Hepatocyte (in vitro differentiated cells): ENCODE data around the gene PRPF39. TPM values are rescaled to one million over a fixed set of nuclear protein-coding genes. Genes with fewer than 3 reads are reported as not detected.

ENCODE experiments used
- DNase-seq: peaks from one replicate; pipeline ENCODE4 v3.0.0-alpha.2; 2016; ENCODE audit warnings: low spot score
- H2AFZ ChIP-seq: fragments of 200-600 bp; sonication (generic); 2 replicates; pipeline ENCODE4 v1.6.0; 2016; ENCODE audit warnings: antibody characterized with exemption, mild to moderate bottlenecking
- H3K27ac ChIP-seq: fragments of 200-600 bp; sonication (generic); 2 replicates; pipeline ENCODE4 v1.5.1; 2016; ENCODE audit warnings: mild to moderate bottlenecking
- H3K27me3 ChIP-seq: fragments of 200-600 bp; sonication (generic); 2 replicates; pipeline ENCODE4 v1.6.1; 2016
- H3K36me3 ChIP-seq: fragments of 200-600 bp; sonication (generic); replicated peaks from 2 replicates; pipeline ENCODE4 v1.5.1; 2016; ENCODE audit warnings: low read depth; ENCODE audit not compliant: insufficient read depth
- H3K4me1 ChIP-seq: fragments of 200-600 bp; sonication (generic); 2 replicates; pipeline ENCODE4 v1.5.1; 2016; ENCODE audit warnings: mild to moderate bottlenecking, moderate library complexity; ENCODE audit not compliant: insufficient read depth
- H3K4me2 ChIP-seq: fragments of 200-600 bp; sonication (generic); 2 replicates; pipeline ENCODE4 v1.6.0; 2016
- H3K4me3 ChIP-seq: fragments of 200-600 bp; sonication (generic); 2 replicates; pipeline ENCODE4 v1.5.1; 2016; ENCODE audit warnings: mild to moderate bottlenecking
- H3K79me2 ChIP-seq: fragments of 200-600 bp; sonication (generic); 2 replicates; pipeline ENCODE4 v1.6.0; 2017; ENCODE audit warnings: mild to moderate bottlenecking
- H3K9me2 ChIP-seq: fragments of 200-600 bp; sonication (generic); replicated peaks from 2 replicates; pipeline ENCODE4 v1.6.0; 2017; ENCODE audit warnings: mild to moderate bottlenecking; ENCODE audit not compliant: insufficient read depth
- H3K9me3 ChIP-seq: fragments of 200-600 bp; sonication (generic); 2 replicates; pipeline ENCODE4 v1.5.1; 2016; ENCODE audit warnings: low read depth, mild to moderate bottlenecking
- H4K20me1 ChIP-seq: fragments of 200-600 bp; sonication (generic); 2 replicates; pipeline ENCODE4 v1.6.0; 2016; ENCODE audit warnings: mild to moderate bottlenecking; ENCODE audit not compliant: insufficient read depth, poor library complexity, severe bottlenecking
- CTCF ChIP-seq: fragments of 200-600 bp; sonication (generic); IDR thresholded peaks from 2 replicates; pipeline ENCODE4 v1.5.1; 2016; ENCODE audit warnings: antibody characterized with exemption, mild to moderate bottlenecking; ENCODE audit not compliant: poor library complexity
- EZH2 ChIP-seq: fragments of 200-600 bp; sonication (generic); IDR thresholded peaks from 2 replicates; pipeline ENCODE4 v1.6.1; 2016; ENCODE audit warnings: antibody characterized with exemption, mild to moderate bottlenecking, borderline replicate concordance
- EZH2phosphoT487 ChIP-seq: fragments of 200-600 bp; sonication (generic); IDR thresholded peaks from one replicate; pipeline ENCODE4 v1.6.1; 2018; ENCODE audit warnings: antibody characterized with exemption, mild to moderate bottlenecking, low read depth, moderate library complexity; ENCODE audit not compliant: unreplicated experiment, severe bottlenecking
- WGBS: methylation state at CpG from one replicate; pipeline ENCODE4 v1.1.6; 2016; ENCODE audit warnings: low lambda C conversion rate; ENCODE audit errors: missing lambda C conversion rate; 5-methylcytosine and 5-hydroxymethylcytosine counted together
- polyA plus RNA-seq: library from polyadenylated mRNA; unstranded; fragments of >200 nt; fragmentation: Nextera tagmentation; extraction: Ambion mirVana; gene quantifications from 2 replicates; pipeline ENCODE4 v1.2.1, GENCODE V29; 2016
- total RNA-seq: library from RNA; depleted of rRNA; stranded (reverse); fragments of >200 nt; gene quantifications from 2 replicates; pipeline ENCODE4 v1.2.3, GENCODE V29; 2014

Gene PRPF39
- total and polyA plus RNA-seq, 2 experiments from 2014 or later: 18.2 to 38.9 TPM

GRCh38 chr14:45091710-45092109 is 7.8 kb downstream of the PRPF39 start:
- H3K27ac ChIP-seq: no peak overlapping the region
- no peak for DNase-seq
- TF ChIP-seq CTCF (no peak), EZH2phosphoT487 (no peak), EZH2 (no peak)
- WGBS: 95% methylated on average over 2 of the region's 2 CpGs
- no peaks in the 10 kb centered on the region for H3K4me1 ChIP-seq
- H3K36me3 ChIP-seq: no peaks in the 10 kb centered on the region
- H3K4me3 ChIP-seq: no peak overlapping the region
- H3K4me2 ChIP-seq: no peak overlapping the region
- H3K79me2 ChIP-seq: peaks cover 100% of the 10 kb centered on the region
- H2AFZ ChIP-seq: no peak overlapping the region
- no peaks in the 10 kb centered on the region for H3K27me3 ChIP-seq
- peaks cover 70% of the 10 kb centered on the region for H4K20me1 ChIP-seq
- no peaks in the 10 kb centered on the region for H3K9me2 ChIP-seq
- no peaks in the 10 kb centered on the region for H3K9me3 ChIP-seq

GRCh38 chr14:45094275-45094674 is 10.4 kb downstream of the PRPF39 start:
- WGBS: 100% methylated on average over 2 of the region's 2 CpGs
- H3K79me2 ChIP-seq: peaks cover 95% of the 10 kb centered on the region

DNA sequence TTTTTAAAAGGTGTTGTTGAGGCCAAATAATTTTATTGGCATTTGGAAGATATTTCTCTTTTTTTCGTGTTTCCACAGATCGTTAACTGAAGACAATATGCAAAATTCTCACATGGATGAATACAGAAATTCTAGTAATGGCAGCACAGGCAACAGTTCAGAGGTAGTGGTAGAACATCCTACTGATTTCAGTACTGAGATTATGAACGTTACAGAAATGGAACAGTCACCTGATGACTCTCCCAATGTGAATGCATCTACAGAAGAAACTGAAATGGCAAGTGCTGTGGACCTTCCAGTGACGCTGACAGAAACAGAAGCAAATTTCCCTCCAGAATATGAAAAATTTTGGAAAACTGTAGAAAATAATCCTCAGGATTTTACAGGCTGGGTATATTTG is 11.2 kb downstream of the PRPF39 start:
- H3K9me3 ChIP-seq: no peaks in the 10 kb centered on the region
- H3K4me2 ChIP-seq: no peak overlapping the region
- H3K4me3 ChIP-seq: no peak overlapping the region
- H3K36me3 ChIP-seq: no peaks in the 10 kb centered on the region
- H3K27ac ChIP-seq: no peak overlapping the region
- H3K79me2 ChIP-seq: peaks cover 91% of the 10 kb centered on the region
- no peaks in the 10 kb centered on the region for H3K9me2 ChIP-seq
- DNase-seq: no peak
- peaks cover 39% of the 10 kb centered on the region for H4K20me1 ChIP-seq
- H3K4me1 ChIP-seq: no peaks in the 10 kb centered on the region
- H2AFZ ChIP-seq: no peak overlapping the region
- 96% methylated on average over 4 of the region's 4 CpGs for WGBS
- no peaks in the 10 kb centered on the region for H3K27me3 ChIP-seq
- no peak for TF ChIP-seq EZH2phosphoT487

More at GRCh38 chr14:45094275-45094674, 10.4 kb downstream of the PRPF39 start:
- H3K36me3 ChIP-seq: no peaks in the 10 kb centered on the region
- no peak overlapping the region for H3K4me2 ChIP-seq
- no peak overlapping the region for H3K27ac ChIP-seq
- H3K9me2 ChIP-seq: no peaks in the 10 kb centered on the region
- no peaks in the 10 kb centered on the region for H3K4me1 ChIP-seq
- H3K27me3 ChIP-seq: no peaks in the 10 kb centered on the region
- TF ChIP-seq EZH2: no peak
- no peak for TF ChIP-seq CTCF
- TF ChIP-seq EZH2phosphoT487: no peak
- H3K4me3 ChIP-seq: no peak overlapping the region
- H3K9me3 ChIP-seq: no peaks in the 10 kb centered on the region
- H4K20me1 ChIP-seq: peaks cover 48% of the 10 kb centered on the region
- no peak for DNase-seq
- no peak overlapping the region for H2AFZ ChIP-seq

GRCh38 chr14:45096218-45096617 is 12.3 kb downstream of the PRPF39 start:
- H4K20me1 ChIP-seq: peaks cover 32% of the 10 kb centered on the region
- TF ChIP-seq EZH2phosphoT487 (no peak), CTCF (no peak), EZH2 (no peak)

More at GRCh38 chr14:45096218-45096617, 12.3 kb downstream of the PRPF39 start:
- Histone ChIP-seq H3K79me2 (peaks cover 84% of the 10 kb centered on the region), H3K4me3 (no peak overlapping the region), H3K27me3 (no peaks in the 10 kb centered on the region), H3K9me2 (no peaks in the 10 kb centered on the region), H3K36me3 (no peaks in the 10 kb centered on the region), H2AFZ (no peak overlapping the region), H3K9me3 (no peaks in the 10 kb centered on the region), H3K4me1 (no peaks in the 10 kb centered on the region), H3K4me2 (no peak overlapping the region), H3K27ac (no peak overlapping the region)
- 96% methylated on average over 4 of the region's 4 CpGs for WGBS
- no peak for DNase-seq
